ENCODE results near the gene PIPOX. TPM values are rescaled to one million over a fixed set of nuclear protein-coding genes. Genes with fewer than 3 reads are reported as not detected.

PIPOX gene
- polyA plus RNA-seq, 3 donors, result 0.30 to 0.56 TPM; not detected in 1

GRCh38 chr17:29103341-29103740 is 60.4 kb downstream of the PIPOX start:
- no peak for TF ChIP-seq CTCF (IDR thresholded peaks at IDR 0.05)
- Mint-ChIP-seq H3K4me1 (peaks cover 15% of the 10 kb centered on the region), H3K36me3 (peaks cover 82 to 100% of the 10 kb centered on the region in 2 donors), H3K27ac (peak overlapping the region in 2 of 7 donors; percentile 50 to 68), H3K4me3 (no peak overlapping the region), H3K27me3 (ENCODE audit: low read depth in 3 of 3) (peaks cover 0 to 1% (median 0%) of the 10 kb centered on the region in 3 donors), H3K9me3 (no peaks in the 10 kb centered on the region)
- no peak for DNase-seq
- H3K4me2 ChIP-seq (replicated peaks; ENCODE audit: extremely low read depth, low read length, poor library complexity, severe bottlenecking), result no peak overlapping the region
- H3K36me3 ChIP-seq (replicated peaks in 1 of 2; ENCODE audit: control insufficient read depth in 1 of 2, insufficient read depth in 2 of 2, low read length in 2 of 2), result peaks cover 95 to 99% of the 10 kb centered on the region in 2 donors
- no peaks in the 10 kb centered on the region for H3K9me3 ChIP-seq (replicated peaks in 1 of 2; ENCODE audit: control insufficient read depth in 1 of 2, insufficient read depth in 1 of 2, low read length in 2 of 2)
- H4K20me1 ChIP-seq (ENCODE audit: insufficient read depth, low read length), result no peaks in the 10 kb centered on the region
- H3K27me3 ChIP-seq (ENCODE audit: control insufficient read depth in 2 of 2, insufficient read depth in 2 of 2, low read length in 2 of 2), result no peaks in the 10 kb centered on the region
- intact Hi-C loops (cut with micrococcal nuclease), result no loop called here
- H2AFZ ChIP-seq (ENCODE audit: insufficient read depth, low read depth, low read length, poor library complexity, severe bottlenecking), result no peak overlapping the region
- H3K79me2 ChIP-seq (ENCODE audit: insufficient read depth, low read length), result no peaks in the 10 kb centered on the region
- WGBS (ENCODE audit: insufficient coverage), result 92% methylated on average over 3 of the region's 4 CpGs
- peak overlapping the region in 1 of 2 donors; percentile 20 for H3K27ac ChIP-seq (ENCODE audit: low read depth in 1 of 2, low read length in 2 of 2)
- H3K9ac ChIP-seq (ENCODE audit: insufficient read depth, low read length, poor library complexity, severe bottlenecking), result no peak overlapping the region
- H3K4me3 ChIP-seq (replicated peaks in 1 of 3; ENCODE audit: low read depth in 2 of 3, low read length in 3 of 3), result no peak overlapping the region
- H3K4me1 ChIP-seq (ENCODE audit: control insufficient read depth in 1 of 2, insufficient read depth in 2 of 2, low read length in 2 of 2), result peaks cover 0 to 21% of the 10 kb centered on the region in 2 donors

Other genes starting within 250 kb of the PIPOX start
- gene FAM222B, start 200.4 kb upstream of the PIPOX start, polyA plus RNA-seq, result 1 to 10 TPM; 1.5 to 8.6 (median 1.9) TPM
- gene ERAL1, start 188.1 kb upstream of the PIPOX start, polyA plus RNA-seq, result 10 to 100 TPM; 27.7 to 34.5 (median 33.8) TPM
- gene FLOT2, start 145.4 kb upstream of the PIPOX start, polyA plus RNA-seq, result 100 to 1,000 TPM; 138 to 271 (median 244) TPM
- 1 to 10 TPM; 3.7 to 4.5 (median 3.8) TPM for gene DHRS13, start 140.1 kb upstream of the PIPOX start, polyA plus RNA-seq
- gene PHF12, start 91.6 kb upstream of the PIPOX start, polyA plus RNA-seq, result 10 to 100 TPM in 1 of 3 donors, 1 to 10 TPM in 2; 1.4 to 62.5 (median 2.5) TPM
- under 1 TPM; 0.17 to 0.33 (median 0.18) TPM for gene SEZ6, start 37.1 kb upstream of the PIPOX start, polyA plus RNA-seq
- 10 to 100 TPM in 2 of 3 donors, 1 to 10 TPM in 1; 6.3 to 40.2 (median 11.0) TPM for gene MYO18A, start 137.3 kb downstream of the PIPOX start, polyA plus RNA-seq
- not detected for gene CRYBA1, start 203.7 kb downstream of the PIPOX start, polyA plus RNA-seq

All from CD14-positive monocyte (primary cell).